Gastrocnemius medialis (tissue), 4 donors: ENCODE measurements around the gene BRAT1.

Source experiments
- CTCF ChIP-seq, 5 experiments: fragments of 450-650 bp in 3 of 5; fragments of 200-600 bp in 2 of 5; sonication (generic) in 2 of 5; IDR thresholded peaks in 4 of 5; conservative IDR thresholded peaks in 1 of 5; 1 replicate in 4 of 5; 2 replicates in 1 of 5; pipeline ENCODE4 v1.5.1; 2016 to 2019; ENCODE audit warnings: antibody characterized with exemption in 5 of 5, mild to moderate bottlenecking in 3 of 5, moderate library complexity in 3 of 5
- POLR2A ChIP-seq, 2 donors: fragments of 450-650 bp; IDR thresholded peaks; one replicate each; pipeline ENCODE4 v1.6.1; 2017; ENCODE audit warnings: antibody characterized with exemption in 2 of 2, mild to moderate bottlenecking in 2 of 2, moderate library complexity in 2 of 2

- TF ChIP-seq POLR2A (IDR thresholded peaks at IDR 0.05) (no peak), CTCF (IDR thresholded peaks at IDR 0.05 in 4 of 5, conservative IDR thresholded peaks at IDR 0.05 in 1 of 5) (no peak)
Measured at GRCh38 chr7:2585446-2585845, 30.1 kb upstream of the BRAT1 start.
